ENCODE results near the gene PARD3. TPM values are rescaled to one million over a fixed set of nuclear protein-coding genes. Genes with fewer than 3 reads are reported as not detected.
"Not testable (repeated sequence)": the region's sequence is repeated elsewhere in the genome, so short reads cannot be mapped to it uniquely, and the experiment has no call there.

Gene PARD3
- total RNA-seq, 2 donors from 2014 or later: 23.1 to 29.7 TPM

- DNase-seq (peak; percentile 32), ATAC-seq (peak; percentile 68 to 98)
- intact Hi-C loops (cut with DNase I): no loop called here
Measured at GRCh38 chr10:34280599-34281374, 534.3 kb downstream of the PARD3 start.

GRCh38 chr10:34275626-34276130 lies 539.4 kb downstream of the PARD3 start:
- no peak for DNase-seq
- intact Hi-C loops (cut with DNase I): no loop called here

GRCh38 chr10:34274906-34275305 lies 540.2 kb downstream of the PARD3 start:
- no peak for DNase-seq
- intact Hi-C loops (cut with DNase I): no loop called here

More at GRCh38 chr10:34275626-34276130, 539.4 kb downstream of the PARD3 start:
- no peak for ATAC-seq

GRCh38 chr10:34273340-34273739 lies 541.8 kb downstream of the PARD3 start:
- DNase-seq (no peak), ATAC-seq (no peak)
- intact Hi-C loops (cut with DNase I): no loop called here

More at GRCh38 chr10:34274906-34275305, 540.2 kb downstream of the PARD3 start:
- no peak for ATAC-seq

- ATAC-seq (no peak), DNase-seq (no peak)
- intact Hi-C loops (cut with DNase I): no loop called here
Measured at GRCh38 chr10:34272316-34272715, 542.8 kb downstream of the PARD3 start.

- intact Hi-C loops (cut with DNase I); DNase-seq; ATAC-seq: not testable (repeated sequence)
Measured at GRCh38 chr10:34268410-34268809, 546.7 kb downstream of the PARD3 start.

- intact Hi-C loops (cut with DNase I): no loop called here
- DNase-seq (no peak), ATAC-seq (no peak)
Measured at GRCh38 chr10:34262985-34263384, 552.1 kb downstream of the PARD3 start.

- DNase-seq (no peak), ATAC-seq (no peak)
- intact Hi-C loops (cut with DNase I): no loop called here
Measured at GRCh38 chr10:34260904-34261303, 554.2 kb downstream of the PARD3 start.

GRCh38 chr10:34256216-34256615 lies 558.9 kb downstream of the PARD3 start:
- DNase-seq: no peak
- intact Hi-C loops (cut with DNase I): no loop called here
- ATAC-seq: no peak

- ATAC-seq: no peak
- intact Hi-C loops (cut with DNase I): no loop called here
- DNase-seq: no peak
Measured at GRCh38 chr10:34255035-34255434, 560.1 kb downstream of the PARD3 start.

GRCh38 chr10:34254596-34254995 lies 560.5 kb downstream of the PARD3 start:
- intact Hi-C loops (cut with DNase I): no loop called here

GRCh38 chr10:34252111-34252510 lies 563.0 kb downstream of the PARD3 start:
- DNase-seq (peak; percentile 40), ATAC-seq (peak; percentile 12 to 85)
- intact Hi-C loops (cut with DNase I): no loop called here

More at GRCh38 chr10:34254596-34254995, 560.5 kb downstream of the PARD3 start:
- DNase-seq (no peak), ATAC-seq (peak in 1 of 2 donors; percentile 67)

GRCh38 chr10:34251177-34251576 lies 563.9 kb downstream of the PARD3 start:
- DNase-seq: no peak
- intact Hi-C loops (cut with DNase I): no loop called here
- no peak for ATAC-seq

GRCh38 chr10:34250722-34251121 lies 564.4 kb downstream of the PARD3 start:
- DNase-seq: no peak
- no peak for ATAC-seq
- intact Hi-C loops (cut with DNase I): no loop called here

GRCh38 chr10:34249634-34250033 lies 565.5 kb downstream of the PARD3 start:
- intact Hi-C loops (cut with DNase I): no loop called here
- DNase-seq (no peak), ATAC-seq (no peak)

- intact Hi-C loops (cut with DNase I): no loop called here
- ATAC-seq (no peak), DNase-seq (no peak)
Measured at GRCh38 chr10:34247560-34247959, 567.5 kb downstream of the PARD3 start.

- ATAC-seq (no peak), DNase-seq (no peak)
- intact Hi-C loops (cut with DNase I): no loop called here
Measured at GRCh38 chr10:34244756-34245484, 570.2 kb downstream of the PARD3 start.

- ATAC-seq: no peak
Measured at GRCh38 chr10:34241226-34242000, 573.7 kb downstream of the PARD3 start.

GRCh38 chr10:34240039-34240438 lies 575.1 kb downstream of the PARD3 start:
- DNase-seq (no peak), ATAC-seq (no peak)
- intact Hi-C loops (cut with DNase I): no loop called here

More at GRCh38 chr10:34241226-34242000, 573.7 kb downstream of the PARD3 start:
- intact Hi-C loops (cut with DNase I): no loop called here
- DNase-seq: no peak
